Measurements from ENCODE around the gene UBAP2L.
A peak's percentile ranks its signal among the peaks of the same experiment; 100 is the strongest.

UBAP2L gene

GRCh38 chr1:154178013-154178412, 42.7 kb upstream of the UBAP2L start:
- Histone ChIP-seq H3K27ac (no peak overlapping the region), H3K36me3 (replicated peaks) (peaks cover 34% of the 10 kb centered on the region), H3K27me3 (replicated peaks) (no peaks in the 10 kb centered on the region), H3K4me3 (ENCODE audit: low read depth, low read length) (no peak overlapping the region)
- TF ChIP-seq CTCF (IDR thresholded peaks at IDR 0.05; ENCODE audit: low read depth, low read length, missing control alignments): no peak
- DNase-seq: no peak
- in situ Hi-C loops (cut with HindIII; ENCODE audit: low pct_ligation_motif_present, low sequenced_read_pairs): no loop called here

GRCh38 chr1:154178911-154179811, 41.6 kb upstream of the UBAP2L start:
- H3K27ac ChIP-seq: no peak overlapping the region
- in situ Hi-C loops (cut with HindIII; ENCODE audit: low pct_ligation_motif_present, low sequenced_read_pairs): no loop called here
- no peak for DNase-seq

GRCh38 chr1:154179946-154180687, 40.6 kb upstream of the UBAP2L start:
- Histone ChIP-seq H3K36me3 (replicated peaks) (peaks cover 16% of the 10 kb centered on the region), H3K4me3 (ENCODE audit: low read depth, low read length) (peak overlapping the region; percentile 15), H3K27me3 (replicated peaks) (no peaks in the 10 kb centered on the region), H3K27ac (no peak overlapping the region)
- no peak for DNase-seq
- in situ Hi-C loops (cut with HindIII; ENCODE audit: low pct_ligation_motif_present, low sequenced_read_pairs): no loop called here
- TF ChIP-seq CTCF (IDR thresholded peaks at IDR 0.05; ENCODE audit: low read depth, low read length, missing control alignments): no peak

More at GRCh38 chr1:154178911-154179811, 41.6 kb upstream of the UBAP2L start:
- no peak for TF ChIP-seq CTCF (IDR thresholded peaks at IDR 0.05; ENCODE audit: low read depth, low read length, missing control alignments)
- H3K27me3 ChIP-seq (replicated peaks): no peaks in the 10 kb centered on the region
- no peak overlapping the region for H3K4me3 ChIP-seq (ENCODE audit: low read depth, low read length)
- peaks cover 23% of the 10 kb centered on the region for H3K36me3 ChIP-seq (replicated peaks)

- no peaks in the 10 kb centered on the region for H3K27me3 ChIP-seq (replicated peaks)
- H3K27ac ChIP-seq: peak overlapping the region; percentile 76
- peak overlapping the region; percentile 100 for H3K4me3 ChIP-seq (ENCODE audit: low read depth, low read length)
- in situ Hi-C loops (cut with HindIII; ENCODE audit: low pct_ligation_motif_present, low sequenced_read_pairs): no loop called here
- DNase-seq: no peak
- TF ChIP-seq CTCF (IDR thresholded peaks at IDR 0.05; ENCODE audit: low read depth, low read length, missing control alignments): no peak
- peaks cover 10% of the 10 kb centered on the region for H3K36me3 ChIP-seq (replicated peaks)
These were observed 38.8 kb upstream of the UBAP2L start for GRCh38 chr1:154181944-154182343.

- H3K36me3 ChIP-seq (replicated peaks): peaks cover 10% of the 10 kb centered on the region
- no peak for TF ChIP-seq CTCF (IDR thresholded peaks at IDR 0.05; ENCODE audit: low read depth, low read length, missing control alignments)
- in situ Hi-C loops (cut with HindIII; ENCODE audit: low pct_ligation_motif_present, low sequenced_read_pairs): no loop called here
- DNase-seq: peak; percentile 68
- no peaks in the 10 kb centered on the region for H3K27me3 ChIP-seq (replicated peaks)
- peak overlapping the region; percentile 76 for H3K27ac ChIP-seq
- H3K4me3 ChIP-seq (ENCODE audit: low read depth, low read length): peak overlapping the region; percentile 100
These were observed 38.3 kb upstream of the UBAP2L start for GRCh38 chr1:154182344-154183045.
